Skeletal muscle cell (primary cell): Measurements from ENCODE around the gene EIF3L.

Experiments
- DNase-seq: peaks from one replicate; pipeline ENCODE4 v3.0.0-alpha.2; 2010; ENCODE audit warnings: low read depth
- H3K4me3 ChIP-seq: 2 replicates; pipeline ENCODE4 v1.5.1; 2011; ENCODE audit warnings: low read depth, mild to moderate bottlenecking, control low read depth, low read length, moderate library complexity

The EIF3L gene

GRCh38 chr22:37896939-37897338 lies 47.7 kb downstream of the EIF3L start:
- DNase-seq: no peak
- H3K4me3 ChIP-seq: no peak overlapping the region

- H3K4me3 ChIP-seq: no peak overlapping the region
- DNase-seq: no peak
These were observed 48.6 kb downstream of the EIF3L start for GRCh38 chr22:37897807-37898206.

- H3K4me3 ChIP-seq: no peak overlapping the region
- DNase-seq: no peak
These were observed 49.4 kb downstream of the EIF3L start for GRCh38 chr22:37898441-37899181.

- H3K4me3 ChIP-seq: peak overlapping the region; percentile 51
- DNase-seq: peak; percentile 98
These were observed 55.6 kb downstream of the EIF3L start for GRCh38 chr22:37904572-37905533.

GRCh38 chr22:37905534-37906363 lies 56.5 kb downstream of the EIF3L start, which contains the start of gene MICALL1:
Gene MICALL1 (plus strand): TSS chr22:37906297. CDS start chr22:37906423, 126 bp downstream.
- peak within 1 kb of the TSS; percentile 73 for H3K4me3 ChIP-seq

GRCh38 chr22:37906364-37907008 lies 57.3 kb downstream of the EIF3L start:
- no peak for DNase-seq
- peak overlapping the region; percentile 73 for H3K4me3 ChIP-seq

More at GRCh38 chr22:37905534-37906363, 56.5 kb downstream of the EIF3L start, which contains the start of gene MICALL1:
- peak; percentile 43 for DNase-seq

GRCh38 chr22:37907036-37907954 lies 58.1 kb downstream of the EIF3L start:
- DNase-seq: no peak
- H3K4me3 ChIP-seq: peak overlapping the region; percentile 73

GRCh38 chr22:37909766-37910165 lies 60.5 kb downstream of the EIF3L start:
- no peak for DNase-seq

GRCh38 chr22:37910890-37911672 lies 61.9 kb downstream of the EIF3L start:
- no peak overlapping the region for H3K4me3 ChIP-seq
- DNase-seq: no peak

More at GRCh38 chr22:37909766-37910165, 60.5 kb downstream of the EIF3L start:
- no peak overlapping the region for H3K4me3 ChIP-seq

- no peak overlapping the region for H3K4me3 ChIP-seq
- DNase-seq: no peak
These were observed 62.5 kb downstream of the EIF3L start for GRCh38 chr22:37911697-37912096.

GRCh38 chr22:37912171-37912570 lies 63.0 kb downstream of the EIF3L start:
- H3K4me3 ChIP-seq: no peak overlapping the region
- DNase-seq: no peak

GRCh38 chr22:37913233-37913721 lies 64.1 kb downstream of the EIF3L start:
- DNase-seq: no peak
- H3K4me3 ChIP-seq: no peak overlapping the region

- H3K4me3 ChIP-seq: no peak overlapping the region
- DNase-seq: no peak
These were observed 67.1 kb downstream of the EIF3L start for GRCh38 chr22:37916311-37916710.

GRCh38 chr22:37917874-37918548 lies 68.8 kb downstream of the EIF3L start:
- DNase-seq: no peak
- H3K4me3 ChIP-seq: no peak overlapping the region

- H3K4me3 ChIP-seq: no peak overlapping the region
- DNase-seq: no peak
These were observed 69.5 kb downstream of the EIF3L start for GRCh38 chr22:37918580-37919270.

- no peak overlapping the region for H3K4me3 ChIP-seq
- DNase-seq: no peak
These were observed 70.9 kb downstream of the EIF3L start for GRCh38 chr22:37920126-37920525.
